NCI-H1694 treated with DMSO at 0.1 percent for 48 hours (cell line): ENCODE data around the gene CLTB.

Experiments used
- DNase-seq: peaks from one replicate; lab custom pipeline; 2025; lab: John Stamatoyannopoulos, UW

The CLTB gene

DNA sequence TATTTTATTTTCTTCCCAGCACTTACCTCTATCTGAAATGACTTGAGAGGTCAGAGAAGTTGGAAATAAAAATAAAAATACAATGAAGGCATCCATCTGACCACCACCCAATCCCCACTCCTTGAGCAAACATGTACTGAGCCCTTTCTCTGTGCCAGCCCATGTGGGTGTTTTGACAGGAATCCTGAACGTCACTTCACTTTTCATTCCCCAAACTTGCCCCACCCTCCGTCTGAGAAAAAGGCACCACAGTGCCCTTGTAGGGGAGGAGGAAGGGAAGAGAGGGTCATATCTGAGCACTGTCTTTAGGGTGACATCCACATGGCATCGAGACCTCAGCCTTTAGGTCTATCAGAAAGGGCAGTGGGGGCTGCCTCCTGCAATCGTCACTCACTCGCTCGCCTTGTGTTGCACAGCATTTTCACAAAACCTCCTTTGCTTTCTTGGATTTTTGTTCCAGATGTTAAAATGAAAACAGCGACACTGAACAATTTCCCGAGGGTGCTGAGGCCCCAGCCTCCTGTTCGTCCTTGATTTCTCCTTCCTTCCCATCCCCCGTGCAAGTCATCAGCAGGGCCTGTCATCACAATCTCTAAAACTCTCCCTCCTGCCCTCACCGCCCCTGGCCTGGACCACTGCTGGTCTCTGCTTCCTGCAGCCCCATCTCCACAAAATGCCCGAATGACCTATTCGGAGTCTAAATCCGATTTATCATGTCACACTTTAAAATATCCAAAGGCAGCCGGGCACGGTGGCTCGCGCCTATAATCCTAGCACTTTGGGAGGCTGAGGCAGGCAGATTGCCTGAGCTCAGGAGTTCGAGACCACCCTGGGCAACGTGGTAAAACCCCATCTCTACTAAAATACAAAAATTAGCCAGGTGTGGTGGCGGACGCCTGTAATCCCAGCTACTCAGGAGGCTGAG is 14.8 kb downstream of the CLTB start:
- DNase-seq, result no peak

DNA sequence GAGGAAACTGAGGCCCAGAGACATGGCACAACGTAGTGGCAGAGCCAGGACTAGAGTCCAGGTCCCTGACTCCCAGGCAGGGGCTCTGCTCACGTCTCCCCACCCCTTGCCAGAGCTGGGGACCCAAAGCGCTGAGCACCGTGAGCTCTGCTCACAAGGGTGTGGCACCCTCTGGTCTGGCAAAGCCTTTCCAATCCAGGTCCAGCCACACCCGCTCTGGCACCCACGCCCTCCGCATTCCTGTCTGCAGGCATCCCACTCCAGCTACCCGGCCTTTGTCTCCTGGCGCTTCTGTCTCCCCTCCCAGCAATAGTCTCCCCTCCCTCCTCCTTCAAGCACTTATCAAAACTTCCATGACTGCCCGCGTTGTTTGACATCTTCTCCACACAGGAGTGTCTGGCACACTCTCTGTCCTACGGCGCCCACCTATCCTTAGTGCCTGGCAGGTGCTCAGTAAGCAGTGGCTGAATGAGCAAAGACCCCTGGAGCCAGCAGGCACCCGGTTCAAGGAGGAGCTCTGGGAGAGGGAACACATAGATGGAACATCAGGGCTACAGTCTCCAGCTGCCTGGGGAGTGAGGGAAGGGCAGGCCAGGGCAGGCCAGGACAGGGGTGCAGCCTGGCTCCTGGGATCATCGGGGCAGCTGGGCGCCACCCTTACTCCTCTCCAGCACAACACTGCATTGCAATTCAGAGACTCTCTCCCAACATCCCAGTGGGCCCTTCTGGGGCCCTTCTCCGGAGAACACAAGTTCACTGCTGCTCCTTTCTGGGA is 15.8 kb downstream of the CLTB start:
- DNase-seq, result no peak

DNA sequence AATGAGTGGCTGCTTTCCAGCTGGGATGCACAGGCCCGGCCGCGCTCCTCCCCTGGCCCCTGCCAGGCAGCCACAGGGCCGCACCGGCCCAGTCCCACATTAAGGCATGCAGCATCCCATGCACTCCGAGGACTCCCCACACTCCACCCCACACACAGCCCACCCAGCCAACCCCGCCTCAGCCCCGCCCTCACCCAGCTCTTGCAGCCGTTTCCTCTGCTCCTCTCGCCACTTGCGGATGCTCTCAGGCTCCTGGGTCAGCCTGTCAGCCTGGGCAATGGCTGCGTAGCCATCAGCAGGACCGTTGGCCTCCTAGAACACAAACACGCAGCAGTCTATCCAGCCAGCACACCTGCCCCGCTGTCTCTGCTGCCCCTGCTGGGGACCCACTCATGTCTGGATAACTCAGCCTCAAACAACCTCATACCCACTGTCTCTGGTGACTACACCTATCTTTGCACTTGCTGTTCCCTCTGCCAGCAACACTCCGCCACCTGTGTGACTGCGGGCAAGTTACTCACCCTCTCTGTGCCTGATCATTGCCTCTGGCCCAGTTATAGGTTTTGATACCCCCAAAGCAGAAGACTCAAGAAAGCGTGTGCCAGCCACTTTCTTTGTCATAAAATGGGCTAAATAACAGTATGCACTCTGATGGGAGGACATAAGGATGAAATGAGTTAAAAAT is 18.5 kb downstream of the CLTB start:
- DNase-seq, result no peak

DNA sequence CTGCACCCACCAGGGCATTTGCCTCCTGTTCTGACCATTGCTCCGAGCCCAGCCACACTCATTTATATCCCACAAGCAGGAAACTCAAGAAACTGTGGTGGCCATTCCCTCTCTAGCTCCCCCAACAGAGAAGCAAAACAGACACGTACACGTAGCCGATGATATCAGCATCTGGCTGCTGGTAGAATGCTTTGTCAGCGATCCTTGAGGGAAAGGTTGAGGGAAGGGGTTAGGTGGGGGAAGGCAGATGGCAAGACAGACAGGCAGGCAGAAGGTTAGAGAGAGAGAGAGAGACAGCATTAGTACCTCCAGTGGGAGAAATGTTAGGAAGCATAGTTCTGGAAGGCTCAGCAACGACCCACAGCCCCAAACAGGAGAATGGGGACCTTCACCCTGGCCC is 20.0 kb downstream of the CLTB start:
- DNase-seq, result peak; percentile 10

DNA sequence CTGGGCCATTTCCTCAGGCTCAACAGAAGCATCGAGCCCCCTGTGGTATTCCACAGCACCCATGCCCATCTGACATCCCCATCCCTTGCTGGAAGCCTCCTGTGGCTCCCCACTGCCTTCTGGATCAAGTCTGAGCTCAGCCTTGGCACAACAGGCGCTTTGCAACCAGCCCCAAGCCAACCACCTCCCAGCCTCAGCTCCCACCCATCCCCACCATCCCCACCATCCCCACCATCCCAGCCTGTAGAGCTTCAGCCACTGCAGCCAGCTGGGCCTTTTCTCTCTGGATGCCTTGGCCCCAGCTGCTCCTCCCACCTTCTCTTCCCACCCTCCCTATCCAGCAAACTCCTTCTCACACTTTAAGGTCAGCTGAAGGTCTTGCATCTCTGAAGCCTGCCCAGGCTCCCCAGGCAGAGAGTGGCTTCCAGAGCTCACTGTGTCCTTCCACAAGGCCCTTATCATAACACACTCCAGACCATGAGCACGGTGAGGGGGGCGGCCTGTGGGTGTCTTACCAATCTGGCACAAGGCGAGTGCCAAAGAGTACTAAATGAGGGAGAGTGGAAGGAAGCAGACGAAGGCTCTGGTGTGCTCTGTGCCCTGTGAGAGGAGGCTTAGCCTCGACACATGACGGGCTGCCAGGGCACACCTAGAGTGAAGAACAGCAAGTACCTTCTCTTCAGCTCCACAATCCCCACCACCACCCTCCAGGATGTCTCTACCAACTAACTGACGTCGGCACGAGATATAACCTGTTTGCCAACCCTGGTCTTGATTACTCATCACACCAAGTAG is 21.3 kb downstream of the CLTB start:
- DNase-seq, result no peak

DNA sequence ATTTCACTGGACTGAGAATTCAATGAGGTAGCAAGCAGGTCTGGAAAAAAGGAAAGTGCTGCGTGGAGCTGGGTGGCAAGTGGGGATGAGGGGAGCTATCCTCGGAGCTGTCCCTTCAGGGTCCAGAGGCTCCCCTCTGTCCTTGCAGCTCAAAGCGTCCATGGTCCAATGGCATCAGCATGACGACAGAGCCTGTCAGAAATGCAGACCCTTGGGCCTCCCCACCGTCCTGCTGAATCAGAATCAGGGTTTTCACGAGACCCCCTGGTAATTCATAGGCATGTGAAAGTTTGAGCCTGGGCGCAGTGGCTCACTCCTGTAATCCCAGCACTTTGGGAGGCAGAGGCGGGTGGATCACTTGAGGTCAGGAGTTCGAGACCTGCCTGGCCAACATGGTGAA is 22.2 kb downstream of the CLTB start:
- no peak for DNase-seq

DNA sequence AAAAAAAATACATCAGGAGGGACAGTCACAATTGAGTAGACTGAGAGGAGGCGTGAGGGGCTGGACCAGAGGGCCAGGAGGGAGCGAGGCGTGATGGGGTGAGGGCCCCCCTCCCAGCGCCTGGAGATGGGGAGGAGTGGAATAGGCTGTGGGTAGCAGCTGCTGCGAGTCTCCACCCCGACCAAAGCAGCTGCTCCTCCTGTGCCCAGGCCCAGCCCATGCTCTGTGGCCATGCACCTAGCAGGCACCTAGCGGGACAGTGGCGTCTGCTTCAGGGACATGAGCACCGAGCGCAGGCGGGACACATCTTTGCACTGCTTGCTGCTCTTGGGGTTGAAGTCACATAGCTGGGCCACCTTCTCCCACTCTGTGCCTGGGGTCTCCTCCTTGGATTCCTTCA is 23.8 kb downstream of the CLTB start:
- DNase-seq, result no peak

DNA sequence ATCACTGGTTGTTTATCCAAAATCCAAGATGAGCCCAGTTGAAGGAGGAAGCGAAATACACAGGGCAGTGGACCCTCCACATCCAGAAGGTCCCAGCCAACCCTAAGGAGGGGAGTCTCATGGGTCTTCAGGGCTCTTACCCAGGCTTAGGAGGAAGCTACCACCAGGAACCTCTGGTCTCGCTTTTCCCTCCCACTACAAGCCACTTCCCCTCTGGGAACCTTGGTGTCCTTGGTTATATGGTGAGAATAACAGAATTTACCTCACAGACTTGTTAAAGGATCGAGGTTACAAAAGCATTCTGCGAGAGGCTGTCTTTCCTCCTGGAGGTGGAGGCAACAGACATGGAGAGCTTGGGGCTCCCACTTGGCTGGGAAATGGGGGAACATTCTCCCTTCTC is 24.3 kb downstream of the CLTB start:
- no peak for DNase-seq

DNA sequence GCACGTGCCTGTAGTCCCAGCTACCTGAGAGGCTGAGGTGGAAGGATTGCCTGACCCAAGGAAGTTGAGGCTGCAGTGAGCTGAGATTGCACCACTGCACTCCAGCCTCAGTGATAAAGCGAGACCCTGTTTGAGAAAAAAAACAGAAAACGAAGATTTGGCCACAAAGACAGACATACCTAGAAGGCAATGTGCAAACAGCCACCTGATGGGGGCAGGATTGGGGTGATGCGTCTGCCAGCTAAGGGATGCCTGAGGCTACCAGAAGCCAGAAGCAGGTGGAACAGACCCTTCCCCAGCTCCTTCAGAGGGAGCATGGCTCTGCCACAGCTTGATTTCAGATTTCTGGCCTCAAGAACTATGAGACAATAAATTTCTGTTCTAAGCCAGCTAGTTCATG is 24.9 kb downstream of the CLTB start:
- no peak for DNase-seq

DNA sequence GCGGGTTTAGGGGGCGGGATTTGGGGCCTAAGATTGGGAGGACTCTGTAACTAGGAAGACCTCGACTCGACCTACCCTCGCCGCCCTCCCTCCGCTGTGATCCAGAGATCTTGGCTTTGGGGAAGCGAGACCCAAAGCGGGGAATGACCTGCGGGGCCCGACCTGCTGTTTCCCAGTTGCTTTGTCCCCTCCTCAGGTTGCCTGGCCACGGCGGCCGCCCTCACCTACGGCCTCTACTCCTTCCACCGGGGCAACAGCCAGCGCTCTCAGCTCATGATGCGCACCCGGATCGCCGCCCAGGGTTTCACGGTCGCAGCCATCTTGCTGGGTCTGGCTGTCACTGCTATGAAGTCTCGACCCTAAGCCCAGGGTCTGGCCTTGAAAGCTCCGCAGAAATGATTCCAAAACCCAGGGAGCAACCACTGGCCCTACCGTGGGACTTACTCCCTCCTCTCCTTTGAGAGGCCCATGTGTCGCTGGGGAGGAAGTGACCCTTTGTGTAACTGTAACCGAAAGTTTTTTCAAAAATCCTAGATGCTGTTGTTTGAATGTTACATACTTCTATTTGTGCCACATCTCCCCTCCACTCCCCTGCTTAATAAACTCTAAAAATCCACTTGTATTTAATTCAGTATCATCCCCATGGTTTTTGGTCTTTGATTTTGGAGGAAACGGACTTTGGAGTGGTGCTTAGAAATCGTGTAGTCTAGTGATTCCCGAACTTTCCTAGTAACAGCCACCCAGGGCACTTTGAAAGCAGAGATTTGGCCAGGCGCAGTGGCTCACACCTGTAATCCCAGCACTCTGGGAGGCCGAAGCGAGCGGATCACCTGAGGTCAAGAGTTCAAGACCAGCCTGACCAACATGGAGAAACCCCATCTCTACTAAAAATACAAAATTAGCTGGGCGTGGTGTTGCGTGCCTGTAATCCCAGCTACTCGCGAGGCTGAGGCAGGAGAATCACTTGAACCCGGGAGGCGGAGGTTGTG is 26.9 kb downstream of the CLTB start:
- DNase-seq, result peak; percentile 53

DNA sequence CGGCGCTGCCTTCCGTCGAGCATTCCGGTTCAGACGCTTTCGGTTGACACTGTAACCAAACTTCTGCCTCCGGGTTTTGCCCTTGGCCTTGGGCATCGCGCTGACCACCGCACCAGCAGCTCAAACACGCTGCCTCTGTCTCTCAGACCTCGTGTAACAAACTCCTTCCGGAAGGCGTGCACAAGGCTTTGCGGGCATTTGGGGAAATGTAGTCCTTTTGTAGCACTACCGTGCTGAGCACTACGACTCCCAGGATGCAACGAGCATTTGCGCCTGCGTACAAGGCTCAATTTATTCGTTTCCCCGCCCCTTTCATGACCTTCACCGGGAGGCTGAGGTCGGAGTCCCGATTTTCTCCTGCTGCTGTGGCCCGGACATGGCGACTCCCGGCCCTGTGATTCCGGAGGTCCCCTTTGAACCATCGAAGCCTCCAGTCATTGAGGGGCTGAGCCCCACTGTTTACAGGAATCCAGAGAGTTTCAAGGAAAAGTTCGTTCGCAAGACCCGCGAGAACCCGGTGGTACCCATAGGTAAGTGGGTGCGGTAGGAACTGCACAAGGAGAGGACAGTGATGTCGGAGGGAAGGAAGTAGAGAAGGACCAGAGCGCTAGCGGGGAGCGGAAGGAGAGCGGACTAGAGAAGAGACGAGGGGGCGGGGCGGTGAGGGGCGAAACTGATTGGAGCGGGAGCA is 27.8 kb downstream of the CLTB start, which contains the start of the genes HIGD2A and NOP16:
HIGD2A (plus strand) TSS at position 308 of the 691 bp plus-strand sequence; CDS start at position 377, 69 bp downstream.
NOP16 (minus strand) TSS at position 155 of the 691 bp plus-strand sequence; CDS start at position 96, 59 bp downstream.
- DNase-seq, result peak; percentile 95

DNA sequence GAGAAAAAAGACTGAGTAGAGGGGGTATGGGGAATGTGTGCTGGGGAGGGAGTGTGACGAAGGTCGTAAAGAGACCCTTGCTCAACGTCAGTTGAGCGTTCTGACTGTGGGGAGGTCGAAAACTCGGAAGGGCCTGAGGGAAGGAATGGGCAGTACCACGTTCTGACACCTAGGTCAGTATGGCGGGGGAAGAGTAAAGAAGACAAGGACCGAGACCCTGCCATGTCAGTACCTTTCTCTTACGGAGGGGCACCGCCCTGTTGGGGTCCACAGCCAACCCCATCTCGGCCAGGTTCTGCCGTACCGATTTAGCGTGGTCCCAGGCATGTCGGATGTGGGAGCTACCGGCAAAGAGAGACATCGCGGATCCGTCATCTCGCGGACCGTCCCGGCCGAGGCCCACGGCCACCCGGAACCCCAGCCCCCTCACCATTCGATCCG is 28.3 kb downstream of the CLTB start:
- no peak for DNase-seq

DNA sequence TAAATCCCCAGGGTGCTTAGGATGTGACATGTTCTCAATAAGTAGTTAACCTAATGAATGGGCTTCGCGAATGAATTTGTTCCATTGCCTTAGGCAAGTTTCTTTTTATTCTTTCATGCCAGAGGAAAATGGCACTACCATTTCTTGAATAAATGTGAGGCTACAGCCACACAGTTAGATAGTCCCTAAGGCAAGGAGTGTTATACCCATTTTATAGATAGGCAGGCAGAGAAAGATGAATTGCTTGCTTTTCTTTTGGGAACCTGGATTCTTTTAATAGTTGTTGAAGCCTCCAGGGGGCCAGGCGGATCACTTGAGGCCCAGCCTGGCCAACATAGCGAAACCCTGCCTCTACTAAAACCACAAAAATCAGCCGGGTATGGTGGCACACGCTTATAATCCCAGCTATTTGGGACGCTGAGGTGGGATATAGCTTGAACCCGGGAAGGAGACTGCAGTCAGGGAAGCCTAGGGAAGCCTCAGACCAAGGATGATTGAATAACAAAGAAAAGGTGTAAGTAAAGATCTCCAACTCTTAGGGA is 28.9 kb downstream of the CLTB start:
- DNase-seq, result no peak

DNA sequence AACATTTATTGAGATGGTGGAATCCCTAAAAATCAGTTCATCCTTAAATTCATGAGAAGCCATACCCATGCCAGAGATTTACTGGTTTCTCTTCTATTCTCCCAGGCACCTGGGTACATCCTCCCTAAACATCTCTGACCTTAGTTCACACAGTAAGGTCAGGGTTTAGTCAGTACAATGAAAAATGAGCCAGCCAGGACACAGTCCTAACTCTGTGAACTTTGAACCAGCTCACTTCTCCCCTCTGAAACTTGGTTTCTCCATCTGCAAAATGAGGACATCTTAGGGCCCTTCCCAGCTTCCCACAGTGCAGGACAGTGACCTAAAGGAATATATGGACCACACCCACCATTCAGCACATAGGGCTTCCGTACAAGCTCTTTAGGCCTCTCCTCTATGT is 29.8 kb downstream of the CLTB start:
- no peak for DNase-seq

DNA sequence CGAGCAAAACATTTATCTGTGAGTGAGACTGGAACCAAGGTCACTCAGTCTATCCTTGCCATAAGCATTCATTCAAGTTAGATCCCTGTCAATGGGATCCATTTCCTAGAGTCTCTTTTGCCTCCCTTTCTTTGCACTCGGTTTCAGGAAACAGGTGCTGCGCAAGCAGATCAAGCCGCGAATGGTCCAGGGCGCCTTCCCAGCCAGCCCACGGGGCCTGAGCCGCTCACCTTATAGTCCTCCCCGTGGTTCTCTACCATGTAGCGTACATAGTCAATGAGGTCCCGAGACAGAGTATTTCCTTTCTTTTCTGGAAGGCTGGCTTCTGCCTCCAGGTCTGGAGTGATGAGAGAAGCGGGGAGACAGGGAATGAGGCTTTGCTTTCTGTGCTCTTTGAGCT is 31.3 kb downstream of the CLTB start:
- no peak for DNase-seq

DNA sequence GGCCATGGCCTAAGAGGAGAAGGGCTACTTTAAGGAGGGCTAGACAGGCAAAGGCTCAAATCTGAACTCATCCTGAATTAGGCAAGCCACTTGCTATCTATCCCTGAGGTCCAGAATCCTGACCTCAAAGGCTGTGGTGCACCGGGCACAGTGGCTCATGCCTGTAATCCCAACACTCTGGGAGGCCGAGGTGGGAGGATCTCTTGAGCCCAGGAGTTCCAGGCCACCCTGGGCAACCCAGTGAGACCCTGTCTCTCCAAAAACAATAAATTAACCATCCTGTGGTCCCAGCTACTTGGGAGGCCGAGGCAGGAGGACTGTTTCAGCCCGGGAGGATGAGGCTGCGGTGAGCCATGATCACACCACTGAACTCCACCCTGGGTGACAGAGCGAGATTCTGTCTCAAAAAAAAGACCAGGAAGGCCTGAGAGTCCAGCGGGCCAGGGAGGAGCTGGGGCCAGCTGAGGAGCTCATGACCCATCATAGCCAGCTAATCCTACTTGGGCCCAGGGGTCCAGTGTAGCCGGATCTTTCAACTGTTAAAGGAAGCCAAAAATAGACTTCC is 31.9 kb downstream of the CLTB start:
- no peak for DNase-seq

DNA sequence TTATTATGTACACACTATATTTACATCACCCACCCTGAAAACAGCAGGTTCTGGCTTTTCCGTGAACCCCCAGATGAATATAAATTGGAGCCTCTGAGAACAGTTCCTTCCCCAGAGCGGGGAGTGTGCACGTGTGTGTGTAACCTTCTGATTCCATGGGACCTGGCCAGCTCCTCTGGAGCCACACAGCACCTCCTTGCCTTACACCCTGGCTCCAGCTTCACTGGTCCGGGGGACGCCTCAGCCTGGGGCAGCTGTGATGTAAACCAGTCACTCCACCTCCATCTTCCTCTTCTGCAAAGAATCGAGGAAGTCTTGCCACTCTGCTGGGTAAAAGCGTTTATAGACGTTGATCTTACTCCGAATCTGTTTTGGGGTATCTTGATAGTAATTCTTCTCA is 32.4 kb downstream of the CLTB start:
- DNase-seq, result no peak

DNA sequence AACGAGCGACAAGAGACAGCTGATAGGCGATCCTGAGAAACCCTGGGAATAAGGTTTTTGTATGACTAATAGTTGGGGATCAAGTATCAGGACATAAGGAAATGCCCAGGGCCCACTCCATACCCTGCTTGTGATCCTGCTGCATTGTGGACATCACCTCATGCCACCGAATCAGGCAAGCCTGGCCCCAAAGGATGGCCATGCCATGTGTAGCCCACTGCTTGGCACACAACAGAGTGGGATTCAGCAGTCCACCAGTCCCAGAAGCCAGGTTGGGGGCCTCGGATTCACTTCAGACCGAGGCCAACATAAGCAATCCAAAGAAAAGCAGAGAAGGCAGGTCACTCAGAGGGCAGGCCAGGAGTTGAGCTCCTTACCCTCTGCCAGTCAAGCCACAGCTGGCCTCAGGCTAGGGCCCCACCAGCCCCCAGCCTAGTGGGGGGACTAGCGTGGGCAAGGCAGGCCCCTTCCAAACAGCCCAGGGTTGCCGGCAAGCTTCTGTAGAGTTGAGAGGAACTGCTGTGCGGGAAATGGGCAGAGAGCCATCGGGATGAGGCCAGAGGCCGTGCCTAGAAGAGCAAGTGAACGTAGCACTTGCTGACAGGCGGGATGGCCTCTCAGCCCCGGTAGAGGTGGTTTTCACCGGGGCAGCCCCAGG is 33.0 kb downstream of the CLTB start:
- no peak for DNase-seq
